Lung microvascular endothelial cell (primary cell): ENCODE measurements around the gene RARG. TPM values are rescaled to one million over a fixed set of nuclear protein-coding genes. Genes with fewer than 3 reads are reported as not detected.

Source experiments
- DNase-seq, 2 donors: peaks; one replicate each; pipeline versions ENCODE4 v3.0.0 to v3.0.0-alpha.2; 2010; ENCODE audit warnings: low read depth in 2 of 2
- total RNA-seq: library from RNA; depleted of rRNA; stranded (reverse); fragments of >200 nt; gene quantifications from 2 replicates; pipeline ENCODE4 v1.2.1, GENCODE V29; 2014

Gene RARG
- total RNA-seq, 1 donor from 2014 or later = 5.2 TPM

- no peak for DNase-seq
Measured at GRCh38 chr12:53245286-53245685, 13.3 kb upstream of the RARG start.

GRCh38 chr12:53244337-53244736 is 12.3 kb upstream of the RARG start:
- no peak for DNase-seq

GRCh38 chr12:53241623-53242412 is 9.8 kb upstream of the RARG start:
- DNase-seq = no peak

- DNase-seq = no peak
Measured at GRCh38 chr12:53239643-53240258, 7.7 kb upstream of the RARG start.

GRCh38 chr12:53236443-53237111 is 4.6 kb upstream of the RARG start:
- no peak for DNase-seq

- no peak for DNase-seq
Measured at GRCh38 chr12:53235742-53236442, 3.9 kb upstream of the RARG start.

- no peak for DNase-seq
Measured at GRCh38 chr12:53235164-53235563, 3.2 kb upstream of the RARG start.

GRCh38 chr12:53234271-53234914 is 2.4 kb upstream of the RARG start:
- no peak for DNase-seq

- DNase-seq = no peak
Measured at GRCh38 chr12:53233671-53234121, 1.7 kb upstream of the RARG start.

GRCh38 chr12:53232646-53233461 is 845 bp upstream of the RARG start:
- no peak for DNase-seq

GRCh38 chr12:53231671-53231920 is 413 bp downstream of the RARG start:
- no peak for DNase-seq

GRCh38 chr12:53230108-53230845 is 1.7 kb downstream of the RARG start:
- no peak for DNase-seq

GRCh38 chr12:53229454-53229853 is 2.6 kb downstream of the RARG start:
- DNase-seq = no peak

GRCh38 chr12:53227836-53228235 is 4.2 kb downstream of the RARG start:
- no peak for DNase-seq

- DNase-seq = no peak
Measured at GRCh38 chr12:53227341-53227740, 4.7 kb downstream of the RARG start.

GRCh38 chr12:53226815-53227214 is 5.2 kb downstream of the RARG start:
- DNase-seq = no peak

- no peak for DNase-seq
Measured at GRCh38 chr12:53225635-53226424, 6.2 kb downstream of the RARG start.

GRCh38 chr12:53224897-53225634 is 6.9 kb downstream of the RARG start:
- no peak for DNase-seq
